IPS DF 6.9 (cell line): Measurements from ENCODE around the gene TREML4.
"Not testable (repeated sequence)": the region's sequence is repeated elsewhere in the genome, so short reads cannot be mapped to it uniquely, and the experiment has no call there.

Experiments used
- DNase-seq: peaks from one replicate; pipeline ENCODE4 v3.0.0-alpha.2; 2013; ENCODE audit warnings: low read depth, low spot score
- H3K27ac ChIP-seq: one replicate; pipeline ENCODE4 v1.5.1; 2013; ENCODE audit warnings: low read length, control low read depth
- H3K27me3 ChIP-seq: 2 replicates; pipeline ENCODE4 v1.6.1; 2013; ENCODE audit warnings: mild to moderate bottlenecking, low read length; ENCODE audit not compliant: control insufficient read depth, insufficient read depth
- H3K36me3 ChIP-seq: 2 replicates; pipeline ENCODE4 v1.6.1; 2013; ENCODE audit warnings: low read length; ENCODE audit not compliant: control insufficient read depth, insufficient read depth
- H3K4me1 ChIP-seq: 2 replicates; pipeline ENCODE4 v1.6.1; 2013; ENCODE audit warnings: low read length; ENCODE audit not compliant: control insufficient read depth, insufficient read depth
- H3K4me3 ChIP-seq: 2 replicates; pipeline ENCODE4 v1.5.1; 2013; ENCODE audit warnings: mild to moderate bottlenecking, low read length
- H3K9me3 ChIP-seq: 2 replicates; pipeline ENCODE4 v1.6.1; 2013; ENCODE audit warnings: low read length, inconsistent platforms; ENCODE audit not compliant: control insufficient read depth, insufficient read depth
- WGBS: extraction: QIAGEN DNeasy Blood & Tissue Kit; methylation state at CpG from one replicate; pipeline ENCODE4 v1.1.7; 2013; ENCODE audit warnings: mixed read lengths, missing lambda C conversion rate; ENCODE audit not compliant: insufficient read length, insufficient coverage; 5-methylcytosine and 5-hydroxymethylcytosine counted together

Gene TREML4

DNA sequence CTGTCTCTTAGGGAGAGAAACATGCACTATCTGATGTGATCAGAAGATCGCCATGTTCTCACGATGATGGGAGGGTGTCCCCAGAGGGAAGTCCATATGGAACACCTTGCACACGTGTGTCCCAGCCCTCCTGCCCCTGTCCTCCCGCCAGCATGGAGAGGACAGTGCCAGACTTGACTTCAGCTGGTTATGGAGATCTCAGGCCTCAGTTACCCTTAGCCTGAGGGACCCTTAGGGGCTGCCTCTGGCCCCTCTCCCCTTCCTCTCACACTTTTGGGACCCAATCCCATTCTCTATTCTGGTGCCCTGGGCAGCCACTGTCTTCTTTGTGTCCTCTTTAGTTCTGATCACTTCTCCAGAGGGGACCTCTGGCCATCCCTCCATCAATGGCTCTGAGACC is 1.6 kb downstream of the TREML4 start:
- DNase-seq = no peak
- H3K4me3 ChIP-seq = no peak overlapping the region
- H3K9me3 ChIP-seq = no peaks in the 10 kb centered on the region
- H3K4me1 ChIP-seq = no peaks in the 10 kb centered on the region
- WGBS = no CpG with 5 or more reads among the region's 4 CpGs
- H3K36me3 ChIP-seq = no peaks in the 10 kb centered on the region
- no peaks in the 10 kb centered on the region for H3K27me3 ChIP-seq
- no peak overlapping the region for H3K27ac ChIP-seq

DNA sequence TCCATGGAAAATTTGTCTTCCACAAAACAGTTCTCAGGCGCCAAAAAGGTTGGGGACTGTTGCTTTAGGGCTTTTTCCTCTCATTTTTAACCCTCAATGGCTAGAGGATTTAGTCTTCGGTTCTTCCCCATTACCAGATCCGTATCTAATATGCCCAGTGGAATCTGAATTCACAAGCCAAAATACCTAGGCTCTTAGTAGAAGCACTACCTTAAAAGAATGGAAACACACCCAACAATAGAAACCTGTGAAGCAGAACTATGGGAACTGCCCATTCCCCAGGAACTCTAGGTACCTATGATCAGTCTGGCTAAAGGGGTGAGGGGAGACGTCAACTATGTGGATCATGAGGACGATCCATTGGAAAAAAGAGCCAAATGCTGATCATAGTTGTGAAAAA is 3.1 kb downstream of the TREML4 start:
- Histone ChIP-seq H3K27ac (no peak overlapping the region), H3K36me3 (no peaks in the 10 kb centered on the region), H3K4me3 (no peak overlapping the region), H3K9me3 (no peaks in the 10 kb centered on the region), H3K4me1 (no peaks in the 10 kb centered on the region), H3K27me3 (no peaks in the 10 kb centered on the region)
- no peak for DNase-seq
- no CpG with 5 or more reads among the region's 5 CpGs for WGBS

DNA sequence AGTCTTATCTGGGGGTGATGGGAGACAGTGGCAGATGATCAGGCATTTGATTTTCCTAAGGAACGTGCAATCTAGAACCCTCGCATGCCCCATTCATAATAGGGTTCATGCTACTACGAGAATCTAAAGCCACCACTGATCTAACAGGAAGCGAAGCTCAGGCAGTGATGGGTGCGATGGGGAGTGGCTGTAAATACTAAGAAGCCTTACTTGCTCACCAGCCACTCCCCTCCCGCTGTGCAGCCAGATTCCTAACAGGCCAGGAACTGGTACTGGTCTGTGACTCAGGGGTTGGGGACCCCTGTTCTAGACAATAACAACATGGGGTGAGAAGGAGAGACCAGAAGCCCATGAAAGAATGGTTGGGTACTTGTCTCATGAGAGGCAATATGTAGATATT is 4.5 kb downstream of the TREML4 start:
- no CpG with 5 or more reads among the region's 6 CpGs for WGBS
- no peaks in the 10 kb centered on the region for H3K36me3 ChIP-seq
- H3K27ac ChIP-seq = no peak overlapping the region
- H3K4me1 ChIP-seq = no peaks in the 10 kb centered on the region
- no peak for DNase-seq
- H3K4me3 ChIP-seq = no peak overlapping the region
- H3K27me3 ChIP-seq = no peaks in the 10 kb centered on the region
- H3K9me3 ChIP-seq = no peaks in the 10 kb centered on the region

DNA sequence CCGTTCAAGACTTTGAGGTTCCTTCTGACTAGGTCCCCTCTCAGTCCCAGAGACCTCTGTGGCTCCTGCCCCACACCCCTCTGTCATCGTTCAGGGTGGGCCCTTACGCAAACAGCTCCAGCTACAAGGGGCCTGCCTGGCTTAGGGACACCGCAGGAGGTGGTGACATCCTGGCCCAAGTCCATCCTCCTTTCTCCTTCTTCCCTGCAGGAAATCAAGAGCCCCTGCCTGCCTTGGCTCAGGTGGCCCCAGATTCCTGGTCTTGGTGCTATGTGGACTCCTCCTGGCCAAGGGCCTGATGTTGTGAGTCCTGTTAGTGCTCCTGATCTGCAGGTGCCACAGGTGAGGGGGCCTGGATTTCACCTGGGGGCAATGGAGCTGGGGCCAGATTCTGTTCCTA is 8.1 kb downstream of the TREML4 start:
- Histone ChIP-seq H3K4me3 (no peak overlapping the region), H3K9me3 (no peaks in the 10 kb centered on the region), H3K27me3 (no peaks in the 10 kb centered on the region), H3K27ac (no peak overlapping the region), H3K4me1 (no peaks in the 10 kb centered on the region), H3K36me3 (no peaks in the 10 kb centered on the region)
- no peak for DNase-seq
- no CpG with 5 or more reads among the region's 4 CpGs for WGBS

DNA sequence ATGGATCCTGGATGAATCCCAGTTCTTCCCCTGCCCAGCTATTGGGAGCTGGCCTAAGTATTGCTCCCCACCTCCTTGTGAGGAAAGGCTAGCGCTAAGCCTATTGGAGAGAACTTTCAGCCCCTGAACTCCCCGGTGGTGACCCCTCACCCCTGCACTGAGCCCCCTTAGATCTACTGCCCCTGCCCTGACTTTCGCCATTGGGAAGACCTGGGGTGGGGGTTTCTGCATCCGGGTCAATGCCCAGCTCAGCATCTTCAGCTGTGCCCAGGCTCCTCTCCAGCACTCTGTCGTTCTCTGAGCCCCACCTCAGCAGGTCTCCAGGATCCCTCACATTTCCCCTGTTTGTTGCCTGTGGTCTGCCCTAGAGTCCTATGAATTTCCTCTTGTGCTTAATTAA is 9.0 kb downstream of the TREML4 start:
- H3K9me3 ChIP-seq = no peaks in the 10 kb centered on the region
- WGBS = no CpG with 5 or more reads among the region's 5 CpGs

DNA sequence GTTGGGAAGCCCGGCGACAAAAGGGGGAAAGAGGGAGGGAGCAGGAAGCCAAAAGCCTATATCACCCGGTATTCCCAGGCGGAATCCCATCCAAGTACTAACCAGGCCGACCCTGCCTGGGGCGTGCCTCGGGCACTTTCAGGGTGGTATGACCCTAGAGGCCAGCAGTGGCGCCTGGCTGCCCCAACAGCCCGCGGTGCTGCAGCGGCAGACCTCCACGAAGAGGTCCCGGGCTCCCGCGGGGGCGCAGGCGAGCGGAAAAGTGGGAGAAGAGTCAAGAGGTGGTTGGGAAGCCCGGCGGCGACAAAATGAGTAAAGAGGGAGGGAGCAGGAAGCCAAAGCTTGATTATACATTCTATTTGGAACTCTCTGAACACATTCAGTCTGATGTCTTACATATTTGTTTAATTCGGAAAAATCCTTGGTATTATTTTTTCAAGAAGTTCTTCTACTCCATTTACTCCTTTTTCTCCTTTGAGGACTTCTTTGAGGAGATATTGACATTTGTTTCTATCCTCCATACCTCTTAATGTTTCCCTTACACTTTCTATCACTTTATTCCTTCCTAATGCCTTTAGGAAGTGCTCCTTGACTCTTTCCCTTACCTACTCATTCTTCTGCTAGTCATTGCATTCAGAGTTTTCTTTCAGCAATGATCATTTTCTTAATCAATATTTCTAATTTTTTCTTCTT is 11.5 kb downstream of the TREML4 start:
- Histone ChIP-seq H3K9me3 (no peaks in the 10 kb centered on the region), H3K27ac (no peak overlapping the region), H3K4me1 (no peaks in the 10 kb centered on the region; the same call in 1 of the 2 replicates), H3K4me3 (peak overlapping the region; percentile 64; the same call in 1 of the 2 replicates), H3K27me3 (no peaks in the 10 kb centered on the region), H3K36me3 (no peaks in the 10 kb centered on the region)
- no CpG with 5 or more reads among the region's 22 CpGs for WGBS
- no peak for DNase-seq

More for the DNA sequence above, 9.0 kb downstream of the TREML4 start:
- H3K27me3 ChIP-seq = no peaks in the 10 kb centered on the region
- H3K4me3 ChIP-seq = no peak overlapping the region
- no peaks in the 10 kb centered on the region for H3K36me3 ChIP-seq
- H3K4me1 ChIP-seq = no peaks in the 10 kb centered on the region
- H3K27ac ChIP-seq = no peak overlapping the region
- no peak for DNase-seq

DNA sequence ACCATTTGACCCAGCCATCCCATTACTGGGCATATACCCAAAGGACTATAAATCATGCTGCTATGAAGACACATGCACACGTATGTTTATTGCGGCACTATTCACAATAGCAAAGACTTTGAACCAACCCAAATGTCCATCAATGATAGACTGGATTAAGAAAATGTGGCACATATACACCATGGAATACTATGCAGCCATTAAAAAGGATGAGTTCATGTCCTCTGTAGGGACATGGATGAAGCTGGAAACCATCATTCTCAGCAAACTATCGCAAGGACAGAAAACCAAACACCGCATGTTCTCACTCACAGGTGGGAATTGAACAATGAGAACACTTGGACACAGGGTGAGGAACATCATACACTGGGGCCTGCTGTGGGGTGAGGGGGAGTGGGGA is 18.4 kb downstream of the TREML4 start:
- not testable (repeated sequence) for H3K4me1 ChIP-seq, H3K9me3 ChIP-seq, H3K4me3 ChIP-seq, H3K27ac ChIP-seq, DNase-seq, H3K36me3 ChIP-seq, H3K27me3 ChIP-seq
- no CpG with 5 or more reads among the region's 4 CpGs for WGBS

DNA sequence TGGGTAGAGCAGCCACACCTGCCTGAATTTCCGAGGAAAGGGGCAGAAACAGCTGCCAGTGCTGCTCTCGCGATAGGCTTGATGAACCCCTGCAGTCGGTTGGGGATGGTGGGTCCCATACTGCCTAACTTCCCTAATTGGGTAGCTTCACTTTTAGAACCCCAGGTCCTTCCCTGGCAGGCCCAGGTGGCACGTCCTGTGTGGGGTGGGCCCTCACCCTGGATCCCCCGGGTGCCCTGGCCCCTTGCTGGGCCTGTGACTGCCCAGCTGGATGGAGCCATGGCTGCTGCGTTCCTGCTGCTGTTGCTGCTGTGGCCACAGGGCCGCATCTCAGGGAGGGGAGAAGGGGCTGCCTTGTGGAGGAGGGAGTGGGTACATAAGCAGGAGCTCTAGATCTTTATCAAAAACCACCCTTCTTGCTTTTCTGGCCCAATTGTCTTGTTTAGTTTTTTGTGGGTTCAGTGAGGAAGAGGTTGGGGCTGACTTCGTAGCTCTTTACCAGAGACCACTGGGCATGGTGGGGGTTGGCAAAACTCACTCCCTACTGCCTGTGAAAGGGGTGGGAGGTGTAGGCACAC is 19.2 kb downstream of the TREML4 start:
- Histone ChIP-seq H3K27me3 (no peaks in the 10 kb centered on the region), H3K4me3 (no peak overlapping the region), H3K27ac (no peak overlapping the region), H3K4me1 (no peaks in the 10 kb centered on the region; the same call in 1 of the 2 replicates), H3K9me3 (no peaks in the 10 kb centered on the region), H3K36me3 (no peaks in the 10 kb centered on the region)
- whole genome bisulfite sequencing = no CpG with 5 or more reads among the region's 9 CpGs
- no peak for DNase-seq

DNA sequence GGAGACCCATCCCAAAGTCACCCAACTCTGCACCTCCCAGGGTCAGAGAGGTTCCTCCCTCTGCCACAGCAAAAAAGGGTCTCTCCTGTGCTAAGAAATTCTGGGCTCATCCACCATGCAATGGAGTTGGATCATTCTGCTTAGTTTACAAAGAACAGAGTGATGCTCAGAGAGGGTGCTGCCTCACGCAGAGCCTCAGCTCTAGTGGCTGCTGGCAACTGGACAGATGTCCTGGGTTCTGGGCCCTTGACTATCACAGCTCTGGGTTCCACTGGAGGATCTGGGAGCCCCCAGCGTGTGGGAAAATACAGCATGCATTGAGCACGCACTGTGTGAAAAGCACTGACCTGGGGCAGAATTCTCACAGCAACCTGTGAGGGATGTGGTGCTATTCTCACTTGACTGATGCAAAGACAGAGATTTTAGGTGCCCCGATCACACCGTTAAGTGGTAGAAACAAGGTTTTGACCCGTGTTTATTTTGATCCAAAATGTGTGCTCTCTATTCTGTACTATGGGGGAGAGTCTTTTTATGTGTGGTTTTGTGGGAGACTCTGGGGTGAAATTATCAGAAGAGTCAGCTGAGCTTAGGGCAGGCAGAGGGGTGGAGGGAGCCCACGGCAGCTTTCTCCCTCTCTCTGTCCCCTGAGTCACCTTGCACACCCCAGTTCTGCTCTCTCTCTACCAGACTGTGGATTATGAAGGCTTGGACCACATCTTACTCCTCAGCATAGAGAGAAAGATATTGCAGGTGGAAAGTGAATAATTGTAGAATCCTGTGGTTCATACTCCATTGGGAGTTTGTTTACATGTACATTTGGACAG is 19.9 kb downstream of the TREML4 start:
- no peaks in the 10 kb centered on the region for H3K27me3 ChIP-seq
- no peak overlapping the region for H3K27ac ChIP-seq
- no peaks in the 10 kb centered on the region for H3K9me3 ChIP-seq
- H3K36me3 ChIP-seq = no peaks in the 10 kb centered on the region
- DNase-seq = no peak
- no peaks in the 10 kb centered on the region for H3K4me1 ChIP-seq
- no CpG with 5 or more reads among the region's 7 CpGs for WGBS
- H3K4me3 ChIP-seq = no peak overlapping the region

DNA sequence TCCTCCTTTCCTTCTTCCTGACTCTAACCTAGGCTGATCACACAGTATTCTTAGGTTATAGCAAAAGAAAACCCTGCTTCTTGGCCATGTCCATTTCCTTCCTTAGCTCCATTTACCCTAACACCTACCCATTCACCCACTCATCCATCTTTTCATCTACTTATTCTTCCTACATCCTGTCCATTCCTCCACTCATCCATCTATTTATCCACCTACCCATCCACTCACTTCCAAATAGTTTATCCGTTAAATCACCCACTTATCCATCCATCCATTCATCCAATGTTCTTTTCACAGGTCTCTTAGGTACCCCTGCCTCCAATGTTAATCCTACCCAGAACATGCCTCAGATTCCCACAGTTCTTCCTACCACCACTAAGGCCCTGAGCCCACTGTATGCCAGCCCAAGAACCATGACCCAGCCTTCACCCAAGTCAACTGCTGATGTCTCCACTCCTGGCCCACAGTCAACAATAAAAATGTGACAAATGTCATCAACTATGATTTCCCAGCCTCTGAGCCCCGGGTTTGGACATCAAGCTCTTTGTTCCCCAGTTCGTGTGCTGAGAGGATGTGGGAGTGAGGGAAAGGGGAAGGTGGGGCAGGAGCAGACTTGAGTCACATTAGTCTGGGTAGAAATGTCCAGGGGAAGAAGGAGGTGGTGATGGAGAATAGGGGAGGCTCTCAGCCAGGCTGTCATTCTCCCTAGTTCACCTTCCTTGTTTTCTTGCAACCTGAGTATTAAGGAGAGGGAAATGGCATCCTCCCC is 24.4 kb downstream of the TREML4 start:
- no peaks in the 10 kb centered on the region for H3K36me3 ChIP-seq
- no peak for DNase-seq
- no peak overlapping the region for H3K27ac ChIP-seq
- no peaks in the 10 kb centered on the region for H3K9me3 ChIP-seq
- H3K4me3 ChIP-seq = no peak overlapping the region
- H3K4me1 ChIP-seq = no peaks in the 10 kb centered on the region
- 100% methylated on average over 1 of the region's 3 CpGs for WGBS
- H3K27me3 ChIP-seq = no peaks in the 10 kb centered on the region
